ENCODE data around the gene RPL12. TPM values are rescaled to one million over a fixed set of nuclear protein-coding genes. Genes with fewer than 3 reads are reported as not detected.

RPL12 gene
- total RNA-seq, 1 donor: 1,103 TPM

GRCh38 chr9:127497656-127498290 lies 46.6 kb upstream of the RPL12 start:
- H3K9me3 ChIP-seq (ENCODE audit: low read depth, low read length): no peaks in the 10 kb centered on the region
- H3K79me2 ChIP-seq (ENCODE audit: insufficient read depth, low read length): peaks cover 2% of the 10 kb centered on the region
- peak; percentile 70 for DNase-seq (ENCODE audit: insufficient read length, low spot score, missing footprints)
- H3K36me3 ChIP-seq (ENCODE audit: insufficient read depth, low read length): peaks cover 60% of the 10 kb centered on the region
- no peak overlapping the region for H3K4me2 ChIP-seq (ENCODE audit: insufficient read depth, low read length)
- peak overlapping the region; percentile 58 for H3K27ac ChIP-seq (ENCODE audit: low read depth, low read length)
- no peak for TF ChIP-seq CTCF (IDR thresholded peaks at IDR 0.05; ENCODE audit: extremely low read depth, low read depth, low read length)
- peaks cover 34% of the 10 kb centered on the region for H3K4me1 ChIP-seq (ENCODE audit: insufficient read depth, low read length)
- no peak overlapping the region for H3K4me3 ChIP-seq (ENCODE audit: insufficient read depth, low read length)
- H2AFZ ChIP-seq (ENCODE audit: low read length): no peak overlapping the region
- H3K27me3 ChIP-seq (ENCODE audit: insufficient read depth, low read length): no peaks in the 10 kb centered on the region
- peaks cover 5% of the 10 kb centered on the region for H4K20me1 ChIP-seq (ENCODE audit: insufficient read depth, low read length)

GRCh38 chr9:127496974-127497373 lies 45.8 kb upstream of the RPL12 start:
- H3K9me3 ChIP-seq (ENCODE audit: low read depth, low read length): no peaks in the 10 kb centered on the region
- H3K79me2 ChIP-seq (ENCODE audit: insufficient read depth, low read length): no peaks in the 10 kb centered on the region
- no peak overlapping the region for H3K4me2 ChIP-seq (ENCODE audit: insufficient read depth, low read length)
- peaks cover 5% of the 10 kb centered on the region for H4K20me1 ChIP-seq (ENCODE audit: insufficient read depth, low read length)
- H3K36me3 ChIP-seq (ENCODE audit: insufficient read depth, low read length): peaks cover 58% of the 10 kb centered on the region
- peak; percentile 18 for DNase-seq (ENCODE audit: insufficient read length, low spot score, missing footprints)
- peaks cover 34% of the 10 kb centered on the region for H3K4me1 ChIP-seq (ENCODE audit: insufficient read depth, low read length)
- no peak for TF ChIP-seq CTCF (IDR thresholded peaks at IDR 0.05; ENCODE audit: extremely low read depth, low read depth, low read length)
- H2AFZ ChIP-seq (ENCODE audit: low read length): no peak overlapping the region
- H3K4me3 ChIP-seq (ENCODE audit: insufficient read depth, low read length): no peak overlapping the region
- no peak overlapping the region for H3K27ac ChIP-seq (ENCODE audit: low read depth, low read length)
- H3K27me3 ChIP-seq (ENCODE audit: insufficient read depth, low read length): no peaks in the 10 kb centered on the region

GRCh38 chr9:127495884-127496555 lies 44.8 kb upstream of the RPL12 start:
- H3K27me3 ChIP-seq (ENCODE audit: insufficient read depth, low read length): no peaks in the 10 kb centered on the region
- peak; percentile 11 for TF ChIP-seq CTCF (IDR thresholded peaks at IDR 0.05; ENCODE audit: extremely low read depth, low read depth, low read length)
- H2AFZ ChIP-seq (ENCODE audit: low read length): no peak overlapping the region
- peak; percentile 62 for DNase-seq (ENCODE audit: insufficient read length, low spot score, missing footprints)
- peaks cover 5% of the 10 kb centered on the region for H4K20me1 ChIP-seq (ENCODE audit: insufficient read depth, low read length)
- H3K27ac ChIP-seq (ENCODE audit: low read depth, low read length): peak overlapping the region; percentile 86
- H3K4me3 ChIP-seq (ENCODE audit: insufficient read depth, low read length): no peak overlapping the region
- peak overlapping the region; percentile 66 for H3K4me2 ChIP-seq (ENCODE audit: insufficient read depth, low read length)
- H3K9me3 ChIP-seq (ENCODE audit: low read depth, low read length): no peaks in the 10 kb centered on the region
- H3K36me3 ChIP-seq (ENCODE audit: insufficient read depth, low read length): peaks cover 52% of the 10 kb centered on the region
- peaks cover 34% of the 10 kb centered on the region for H3K4me1 ChIP-seq (ENCODE audit: insufficient read depth, low read length)
- H3K79me2 ChIP-seq (ENCODE audit: insufficient read depth, low read length): no peaks in the 10 kb centered on the region

GRCh38 chr9:127494304-127494702 lies 43.1 kb upstream of the RPL12 start:
- no peak overlapping the region for H3K4me2 ChIP-seq (ENCODE audit: insufficient read depth, low read length)
- peak overlapping the region; percentile 86 for H3K27ac ChIP-seq (ENCODE audit: low read depth, low read length)
- no peak overlapping the region for H2AFZ ChIP-seq (ENCODE audit: low read length)
- peaks cover 5% of the 10 kb centered on the region for H4K20me1 ChIP-seq (ENCODE audit: insufficient read depth, low read length)
- TF ChIP-seq CTCF (IDR thresholded peaks at IDR 0.05; ENCODE audit: extremely low read depth, low read depth, low read length): no peak
- no peaks in the 10 kb centered on the region for H3K9me3 ChIP-seq (ENCODE audit: low read depth, low read length)
- no peaks in the 10 kb centered on the region for H3K27me3 ChIP-seq (ENCODE audit: insufficient read depth, low read length)
- H3K4me1 ChIP-seq (ENCODE audit: insufficient read depth, low read length): peaks cover 34% of the 10 kb centered on the region
- DNase-seq (ENCODE audit: insufficient read length, low spot score, missing footprints): peak; percentile 63
- H3K79me2 ChIP-seq (ENCODE audit: insufficient read depth, low read length): no peaks in the 10 kb centered on the region
- peaks cover 50% of the 10 kb centered on the region for H3K36me3 ChIP-seq (ENCODE audit: insufficient read depth, low read length)
- H3K4me3 ChIP-seq (ENCODE audit: insufficient read depth, low read length): no peak overlapping the region

Data from osteoblast (primary cell).